HT-29 (cell line): Measurements from ENCODE around the gene PHF3. TPM values are rescaled to one million over a fixed set of nuclear protein-coding genes. Genes with fewer than 3 reads are reported as not detected.

ENCODE experiments used
- DNase-seq: peaks from one replicate; pipeline ENCODE4 v3.0.0-alpha.2; 2015; ENCODE audit warnings: low spot score
- total RNA-seq: library from RNA; depleted of rRNA; stranded (reverse); fragments of >200 nt; shearing (Covaris generic); gene quantifications from 2 replicates; pipeline ENCODE4 v1.2.3, GENCODE V29; 2014

The PHF3 gene
- total RNA-seq, 1 experiment from 2014 or later, result 25.0 TPM

GRCh38 chr6:63643862-63644261 lies 8.3 kb downstream of the PHF3 start:
- DNase-seq, result no peak

DNA sequence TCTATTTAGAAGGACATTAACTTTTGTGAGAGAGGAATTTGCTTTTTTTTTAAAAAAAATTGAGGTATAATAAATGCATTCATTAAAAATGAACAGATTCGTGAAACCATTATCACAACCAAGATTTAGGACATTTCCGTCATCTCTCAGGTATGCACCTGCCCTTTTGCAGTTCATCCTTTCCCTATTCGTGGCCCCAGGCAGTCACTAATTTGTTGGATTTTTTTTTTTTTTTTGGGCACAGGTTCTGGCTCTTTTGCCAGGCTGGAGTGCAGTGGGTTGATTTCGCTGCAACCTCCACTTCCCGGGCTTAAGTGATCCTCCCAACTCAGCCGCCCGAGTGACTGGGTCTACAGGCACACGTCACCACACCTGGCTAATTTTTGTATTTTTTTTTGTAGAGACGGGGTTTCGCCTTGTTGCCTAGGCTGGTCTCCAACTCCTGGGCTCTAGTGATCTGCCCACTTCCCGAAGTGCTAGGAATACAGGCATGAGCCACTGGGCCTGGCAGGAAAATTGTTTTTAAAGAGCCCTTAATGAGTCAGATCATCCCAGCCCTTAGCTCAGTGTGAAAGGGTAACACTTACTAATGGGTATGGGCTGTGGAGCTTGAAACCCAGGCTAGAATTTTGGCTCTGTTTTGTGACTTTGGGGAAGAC lies 9.2 kb downstream of the PHF3 start:
- DNase-seq, result no peak

GRCh38 chr6:63649269-63649668 lies 13.7 kb downstream of the PHF3 start:
- no peak for DNase-seq

DNA sequence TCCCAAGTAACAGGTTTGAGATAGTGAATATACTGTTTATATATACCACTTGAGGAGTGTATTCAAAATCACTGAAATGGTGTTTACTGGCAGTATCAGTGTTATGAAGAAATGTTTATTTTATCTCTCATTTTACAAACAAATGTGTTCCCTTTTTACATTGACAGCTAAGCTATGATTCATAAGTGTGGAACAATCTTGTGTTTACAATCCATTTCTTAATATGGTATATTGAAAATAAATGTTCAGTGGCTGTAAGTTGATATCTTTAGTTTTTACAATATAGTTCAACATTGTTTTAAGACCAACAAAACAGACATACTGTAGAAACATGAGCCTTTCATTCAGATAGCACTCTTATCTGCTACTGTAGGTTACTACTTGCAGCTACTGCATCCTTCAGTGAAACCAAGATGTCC lies 14.3 kb downstream of the PHF3 start:
- DNase-seq, result no peak

DNA sequence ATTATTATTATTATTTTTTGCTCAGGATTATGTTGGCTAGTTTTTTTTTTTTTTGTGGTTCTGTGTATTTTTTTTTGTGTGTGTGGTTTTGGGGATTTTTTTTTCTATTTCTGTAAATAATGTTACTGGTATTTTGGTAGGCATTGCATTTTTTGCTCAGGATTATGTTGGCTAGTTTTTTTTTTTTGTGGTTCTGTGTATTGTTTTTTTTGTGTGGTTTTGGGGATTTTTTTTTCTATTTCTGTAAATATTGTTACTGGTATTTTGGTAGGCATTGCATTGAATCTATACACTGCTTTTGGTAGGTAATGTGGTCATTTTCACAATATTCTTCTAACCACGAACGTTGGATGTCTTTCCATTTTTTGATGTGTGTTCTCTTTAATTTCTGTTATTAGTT lies 17.4 kb downstream of the PHF3 start:
- no peak for DNase-seq

DNA sequence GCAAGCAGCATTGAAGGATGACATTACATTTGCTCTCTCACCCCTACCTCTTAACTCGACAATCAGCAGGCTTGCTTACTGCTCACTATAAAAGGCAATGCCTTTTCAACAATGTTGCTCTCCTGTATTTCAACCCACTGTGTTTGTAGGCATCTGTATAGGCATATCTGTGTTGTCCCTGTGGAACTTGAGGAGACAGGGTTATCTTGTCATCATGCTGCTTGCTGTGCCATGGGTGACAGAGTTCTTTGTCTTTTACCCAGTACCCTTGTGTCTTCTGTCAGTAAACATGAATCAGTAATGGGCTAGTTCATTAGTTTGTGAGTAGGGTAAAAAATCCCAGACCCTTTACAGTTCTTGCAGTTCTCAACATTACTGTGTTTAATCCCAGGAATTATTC lies 25.2 kb downstream of the PHF3 start:
- no peak for DNase-seq

DNA sequence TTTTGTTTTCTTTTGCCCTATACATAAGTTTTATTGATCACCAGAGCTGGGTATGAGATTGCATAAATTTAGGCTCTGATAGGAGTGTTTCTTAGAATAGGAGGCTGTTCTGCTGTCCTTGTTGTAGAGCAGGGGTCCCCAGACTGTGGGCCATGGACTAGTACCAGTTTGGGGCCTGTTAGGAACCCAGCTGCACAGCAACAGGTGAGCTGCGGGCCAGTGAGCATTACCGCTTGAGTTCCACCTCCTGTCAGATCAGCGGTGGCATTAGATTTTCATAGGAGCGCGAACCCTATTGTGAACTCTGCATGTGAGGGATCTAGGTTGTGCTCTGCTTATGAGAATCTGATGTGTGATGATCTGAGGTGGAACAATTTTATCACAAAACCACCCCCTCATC lies 26.2 kb downstream of the PHF3 start:
- no peak for DNase-seq

DNA sequence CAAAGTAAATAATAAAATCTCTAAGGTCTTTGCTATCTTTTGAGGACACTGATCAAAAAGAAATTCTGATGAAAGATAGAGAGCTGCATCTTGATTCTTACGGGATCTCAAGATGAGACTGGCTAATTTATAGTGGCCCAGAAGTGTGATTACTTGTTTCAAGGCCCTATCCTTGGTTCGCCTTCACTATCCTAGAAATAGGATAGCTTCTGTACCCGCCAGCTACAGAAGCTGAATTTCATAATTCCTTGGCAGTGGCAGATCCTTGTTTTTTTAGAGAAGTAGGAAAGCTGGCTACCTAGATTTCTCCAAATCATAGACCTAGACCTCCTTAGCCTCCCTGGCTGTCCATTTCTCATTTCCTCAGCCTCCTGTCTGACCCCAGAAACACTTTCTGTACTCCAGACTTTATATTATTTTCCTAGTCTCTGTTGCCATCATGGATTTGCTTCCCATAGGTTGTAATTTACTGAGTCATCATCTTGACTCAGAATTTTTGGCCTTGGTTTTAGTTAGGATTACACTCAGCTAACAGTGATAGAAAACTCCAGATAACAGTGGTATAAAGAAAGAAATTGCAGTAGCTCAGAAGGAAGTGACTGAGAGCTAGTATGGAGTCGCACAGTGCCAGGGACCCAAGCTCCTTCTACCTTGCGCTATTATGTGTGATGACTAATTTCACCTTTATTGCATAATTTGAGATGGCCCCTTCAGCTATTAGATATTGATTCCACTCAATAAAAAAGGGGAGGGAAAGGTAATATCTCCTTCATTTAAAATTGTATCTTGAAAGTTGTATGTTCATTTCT lies 27.7 kb downstream of the PHF3 start:
- DNase-seq, result no peak

DNA sequence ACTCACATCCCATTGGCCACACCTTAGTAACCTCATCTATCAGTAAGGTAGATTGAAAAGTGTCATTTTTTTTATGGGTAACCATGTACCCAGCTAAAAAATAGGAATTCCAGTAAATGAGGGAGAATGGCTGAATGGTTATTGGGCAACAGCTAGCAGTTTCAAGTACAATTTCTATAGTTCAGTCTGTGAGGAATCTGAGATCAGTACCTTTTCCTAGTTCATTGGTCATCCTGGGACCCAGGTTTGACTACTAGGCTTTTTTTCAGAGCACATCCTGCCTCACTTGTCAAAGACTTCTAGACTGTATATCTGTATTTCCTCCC lies 28.3 kb downstream of the PHF3 start:
- DNase-seq, result no peak

DNA sequence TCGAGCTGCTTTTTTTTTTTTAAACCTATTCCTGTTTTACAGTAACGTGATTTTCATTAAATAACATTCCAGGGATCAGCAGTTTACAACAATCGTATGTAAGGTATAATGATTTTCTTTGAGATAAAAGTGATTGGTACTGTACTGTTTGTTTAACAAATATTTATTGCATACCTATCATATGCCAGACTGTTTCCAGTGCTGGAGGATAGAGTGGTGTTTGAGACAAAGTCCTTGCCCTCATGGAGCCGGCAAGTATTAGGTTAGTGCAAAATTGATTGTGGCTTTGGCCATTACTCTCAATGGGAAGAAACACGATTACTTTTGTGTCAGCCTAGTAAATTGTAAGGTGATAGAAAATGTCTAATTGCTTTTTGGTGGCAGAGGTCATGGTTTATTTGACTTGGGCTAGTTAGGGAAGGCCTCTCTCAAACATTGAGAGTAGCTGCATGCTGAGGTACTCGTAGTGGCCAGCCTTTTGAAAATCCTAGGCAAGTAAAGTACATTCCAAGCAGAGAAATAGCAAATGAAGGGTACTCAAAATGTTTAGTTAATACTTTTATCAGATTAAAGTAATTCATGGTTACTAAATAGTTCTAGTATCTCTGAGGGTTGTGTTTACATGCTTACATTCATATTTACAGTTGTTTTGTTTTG lies 35.6 kb downstream of the PHF3 start:
- no peak for DNase-seq

GRCh38 chr6:63672582-63673129 lies 37.1 kb downstream of the PHF3 start:
- DNase-seq, result no peak

DNA sequence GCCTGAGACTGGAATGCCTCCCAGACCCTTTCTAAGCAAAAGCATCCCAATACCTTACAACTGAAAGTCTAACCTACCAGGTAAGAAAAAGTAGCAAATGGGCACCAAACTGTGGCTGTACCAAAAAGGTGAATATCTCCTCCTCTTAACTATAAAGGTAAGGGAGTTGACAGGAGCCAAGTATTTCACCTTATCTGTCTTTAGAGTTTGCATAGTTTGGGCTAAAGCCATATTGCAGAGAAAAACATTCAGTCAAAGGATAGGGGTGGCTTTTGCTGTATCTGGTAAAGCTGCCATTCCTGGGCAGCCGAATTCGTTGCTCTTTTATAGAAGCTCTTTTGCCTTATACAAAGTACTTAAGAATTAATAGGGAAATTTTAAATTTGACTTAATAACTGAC lies 38.1 kb downstream of the PHF3 start:
- DNase-seq, result no peak

DNA sequence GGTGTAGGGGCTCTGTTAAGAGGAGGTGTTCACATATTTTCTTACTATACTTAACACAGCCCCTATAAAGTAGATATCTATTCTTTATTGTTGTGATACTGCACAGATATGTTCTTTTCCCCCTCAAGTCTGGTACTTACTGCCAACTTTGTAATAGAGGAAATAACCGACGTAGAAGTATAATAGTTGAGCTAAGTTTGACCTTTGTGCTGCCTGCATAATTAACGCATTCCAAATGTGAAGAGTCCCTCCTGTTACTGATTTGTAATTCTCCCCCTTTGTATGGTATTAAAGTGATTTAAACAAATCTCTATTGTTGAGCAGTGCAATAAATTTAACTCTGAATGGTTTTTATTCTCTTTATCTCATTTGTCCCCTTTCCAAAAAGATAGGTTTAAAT lies 39.0 kb downstream of the PHF3 start:
- no peak for DNase-seq

DNA sequence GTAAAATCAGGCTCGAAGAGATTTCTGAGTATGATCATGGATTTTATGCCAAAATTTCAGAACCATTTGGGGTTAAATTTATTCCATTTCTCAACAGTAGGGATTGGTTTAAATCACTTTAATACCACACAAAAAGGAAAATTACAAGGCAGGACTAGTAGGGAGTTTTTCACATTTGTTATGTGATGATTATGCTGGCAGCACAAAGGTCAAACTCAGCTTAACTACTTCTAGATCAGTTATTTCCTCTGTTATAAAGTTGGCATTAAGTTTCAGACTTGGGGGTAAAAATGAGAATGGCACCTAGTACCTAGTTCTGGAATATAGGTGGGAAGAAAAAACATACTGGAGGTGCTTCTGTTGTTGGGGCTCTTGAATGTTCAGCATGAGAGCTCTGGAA lies 39.5 kb downstream of the PHF3 start:
- no peak for DNase-seq

GRCh38 chr6:63676412-63677114 lies 41.0 kb downstream of the PHF3 start:
- DNase-seq, result no peak

DNA sequence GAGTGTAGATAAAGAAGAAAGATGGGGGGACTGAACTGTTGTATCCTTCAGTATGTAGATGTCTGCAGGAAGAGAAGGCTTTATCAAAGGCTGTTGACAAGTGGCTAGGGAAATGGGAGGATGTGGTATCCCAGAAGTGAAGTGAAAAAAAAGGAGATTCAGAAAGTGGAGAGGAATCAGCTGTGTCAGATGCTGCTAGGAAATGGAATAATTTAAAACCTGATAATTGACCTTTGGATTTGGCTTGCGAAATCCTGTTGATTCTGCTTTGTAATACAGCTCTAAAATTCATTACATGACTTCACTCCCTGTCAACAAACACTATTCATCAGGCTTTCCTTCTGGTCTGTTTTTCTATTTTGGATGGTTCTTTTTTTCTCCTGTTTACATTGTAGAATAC lies 41.7 kb downstream of the PHF3 start:
- DNase-seq, result peak; percentile 54

- no peak for DNase-seq
Observed at GRCh38 chr6:63683071-63683603, 47.5 kb downstream of the PHF3 start.

DNA sequence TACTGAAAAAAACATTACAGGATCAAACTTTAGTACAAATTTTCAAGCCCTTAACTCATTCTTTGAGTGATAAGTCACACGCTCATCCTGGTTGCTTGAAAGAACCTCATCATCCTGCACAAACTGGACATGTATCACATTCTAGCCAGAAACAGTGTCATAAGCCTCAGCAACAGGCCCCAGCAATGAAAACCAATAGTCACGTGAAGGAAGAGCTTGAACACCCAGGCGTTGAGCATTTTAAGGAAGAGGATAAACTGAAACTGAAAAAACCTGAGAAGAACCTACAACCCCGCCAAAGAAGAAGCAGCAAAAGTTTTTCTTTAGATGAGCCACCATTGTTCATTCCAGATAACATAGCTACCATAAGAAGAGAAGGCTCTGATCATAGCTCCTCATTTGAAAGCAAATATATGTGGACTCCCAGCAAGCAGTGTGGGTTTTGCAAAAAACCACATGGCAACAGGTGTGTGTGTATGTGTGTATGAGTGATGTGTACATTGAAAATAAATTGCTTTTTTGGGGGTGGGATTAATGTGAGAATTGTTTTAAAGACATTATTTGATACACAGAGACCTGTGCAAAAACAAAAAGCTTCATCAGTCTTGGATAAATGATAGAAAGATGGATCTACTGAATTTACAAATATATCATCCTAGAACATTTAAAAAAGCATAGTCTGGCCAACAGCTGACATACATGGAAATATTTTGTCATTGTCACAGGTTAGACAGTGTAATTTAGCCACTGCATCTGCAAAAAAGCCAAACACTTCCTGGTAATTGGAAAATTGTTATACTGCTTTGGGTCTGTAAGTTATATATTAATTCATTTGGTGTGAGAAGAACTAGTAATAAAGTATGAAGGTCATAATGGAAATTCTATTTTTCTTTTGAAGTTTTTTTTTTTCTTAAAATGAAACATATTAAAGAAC lies 50.1 kb downstream of the PHF3 start:
- no peak for DNase-seq

- no peak for DNase-seq
Observed at GRCh38 chr6:63689421-63689820, 53.8 kb downstream of the PHF3 start.

GRCh38 chr6:63690221-63690620 lies 54.6 kb downstream of the PHF3 start:
- DNase-seq, result no peak

DNA sequence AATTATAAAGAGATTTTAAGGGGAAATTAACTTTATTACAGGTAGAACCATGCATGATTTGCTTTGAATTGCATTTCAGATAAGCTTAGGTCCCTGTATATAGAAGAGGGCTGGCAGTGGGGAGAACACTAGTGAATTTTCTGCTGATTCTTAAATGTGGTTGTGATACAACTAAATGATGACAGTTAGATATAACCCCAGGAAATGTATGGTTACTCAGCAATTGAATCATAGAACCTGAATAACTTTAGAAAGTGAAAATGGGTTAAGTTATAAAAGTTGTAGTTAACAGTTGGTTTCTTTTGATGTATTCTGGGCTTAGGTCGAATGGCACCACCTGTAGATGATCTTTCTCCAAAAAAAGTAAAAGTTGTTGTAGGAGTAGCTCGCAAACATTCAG lies 70.1 kb downstream of the PHF3 start:
- no peak for DNase-seq
